Astrocyte of the cerebellum (primary cell): ENCODE data around the gene FLRT1.

ENCODE experiments used
- DNase-seq: peaks from one replicate; pipeline ENCODE4 v3.0.0-alpha.2; 2011; ENCODE audit warnings: low read depth
- H3K4me3 ChIP-seq: 2 replicates; pipeline ENCODE4 v1.5.1; 2011; ENCODE audit warnings: mild to moderate bottlenecking, low read depth, low read length, moderate library complexity
- in situ Hi-C: cut with HindIII; loops from 2 replicates; pipeline ENCODE4 v1.10.0; 2017; ENCODE audit warnings: low sequenced_read_pairs
- TF ChIP-seq, protein P1 (sequence below): IDR thresholded peaks from 2 replicates; pipeline ENCODE4 v1.5.1; 2012; ENCODE audit warnings: low read length, low read depth, moderate library complexity, mild to moderate bottlenecking; ENCODE audit errors: missing control alignments

FLRT1 gene

GRCh38 chr11:64076758-64077157 is 41.0 kb downstream of the FLRT1 start:
- in situ Hi-C loops, result loop anchor here (10.0 kb wide), 1 partner anchor 72 kb away; no protein-coding TSS in a partner anchor
- H3K4me3 ChIP-seq, result no peak overlapping the region
- DNase-seq, result no peak
- TF ChIP-seq, protein P1, sequence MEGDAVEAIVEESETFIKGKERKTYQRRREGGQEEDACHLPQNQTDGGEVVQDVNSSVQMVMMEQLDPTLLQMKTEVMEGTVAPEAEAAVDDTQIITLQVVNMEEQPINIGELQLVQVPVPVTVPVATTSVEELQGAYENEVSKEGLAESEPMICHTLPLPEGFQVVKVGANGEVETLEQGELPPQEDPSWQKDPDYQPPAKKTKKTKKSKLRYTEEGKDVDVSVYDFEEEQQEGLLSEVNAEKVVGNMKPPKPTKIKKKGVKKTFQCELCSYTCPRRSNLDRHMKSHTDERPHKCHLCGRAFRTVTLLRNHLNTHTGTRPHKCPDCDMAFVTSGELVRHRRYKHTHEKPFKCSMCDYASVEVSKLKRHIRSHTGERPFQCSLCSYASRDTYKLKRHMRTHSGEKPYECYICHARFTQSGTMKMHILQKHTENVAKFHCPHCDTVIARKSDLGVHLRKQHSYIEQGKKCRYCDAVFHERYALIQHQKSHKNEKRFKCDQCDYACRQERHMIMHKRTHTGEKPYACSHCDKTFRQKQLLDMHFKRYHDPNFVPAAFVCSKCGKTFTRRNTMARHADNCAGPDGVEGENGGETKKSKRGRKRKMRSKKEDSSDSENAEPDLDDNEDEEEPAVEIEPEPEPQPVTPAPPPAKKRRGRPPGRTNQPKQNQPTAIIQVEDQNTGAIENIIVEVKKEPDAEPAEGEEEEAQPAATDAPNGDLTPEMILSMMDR, result no peak

DNA sequence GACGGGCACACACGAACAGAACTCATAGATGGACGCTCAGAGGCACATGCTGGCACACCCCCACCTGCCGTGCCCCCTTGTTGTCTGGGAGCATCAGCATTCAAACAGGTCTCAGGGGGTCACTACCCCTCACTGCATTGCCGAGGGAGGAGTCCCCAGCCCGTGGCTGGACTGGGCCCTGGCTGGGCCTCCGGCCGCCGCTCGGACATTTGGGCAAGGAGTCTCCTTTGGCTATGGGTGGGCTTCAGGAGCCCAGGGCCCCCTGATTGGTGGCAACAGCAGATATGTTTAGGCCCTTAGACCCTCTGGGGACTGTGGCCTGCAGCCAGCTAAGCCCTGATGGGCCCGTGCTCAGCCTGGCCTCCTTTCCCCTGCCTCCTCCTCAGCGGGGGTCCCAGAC is 41.9 kb downstream of the FLRT1 start:
- in situ Hi-C loops, result loop anchor here (10.0 kb wide), 1 partner anchor 73 kb away; no protein-coding TSS in a partner anchor
- H3K4me3 ChIP-seq, result no peak overlapping the region
- TF ChIP-seq, protein P1, result no peak
- DNase-seq, result no peak

- no peak for DNase-seq
- TF ChIP-seq, protein P1, result no peak
- in situ Hi-C loops, result loop anchor here (10.0 kb wide), 1 partner anchor 73 kb away; no protein-coding TSS in a partner anchor
- H3K4me3 ChIP-seq, result no peak overlapping the region
Measured at GRCh38 chr11:64078284-64078683, 42.6 kb downstream of the FLRT1 start.

GRCh38 chr11:64078905-64079304 is 43.2 kb downstream of the FLRT1 start:
- in situ Hi-C loops, result loop anchor here (10.0 kb wide), 1 partner anchor 74 kb away; no protein-coding TSS in a partner anchor
- TF ChIP-seq, protein P1, result no peak
- no peak for DNase-seq
- no peak overlapping the region for H3K4me3 ChIP-seq

- no peak for DNase-seq
- in situ Hi-C loops, result loop anchor here (5.0 kb wide), 1 partner anchor 37 kb away; no protein-coding TSS in a partner anchor
- H3K4me3 ChIP-seq, result no peak overlapping the region
- TF ChIP-seq, protein P1, result no peak
Measured at GRCh38 chr11:64080390-64080789, 44.7 kb downstream of the FLRT1 start.

GRCh38 chr11:64081745-64082442 is 46.2 kb downstream of the FLRT1 start:
- TF ChIP-seq, protein P1, result no peak
- no peak for DNase-seq
- no peak overlapping the region for H3K4me3 ChIP-seq
- in situ Hi-C loops, result loop anchor here (5.0 kb wide), 1 partner anchor 35 kb away; no protein-coding TSS in a partner anchor
